Epithelial cell of esophagus (primary cell): ENCODE results near the gene ITGBL1.

Experiments used
- DNase-seq: peaks from one replicate; pipeline ENCODE4 v3.0.0; 2010; ENCODE audit warnings: low read depth
- H3K4me3 ChIP-seq: 2 replicates; pipeline ENCODE4 v1.5.1; 2011; ENCODE audit warnings: mild to moderate bottlenecking, low read length, control low read depth
- CTCF ChIP-seq: IDR thresholded peaks from 2 replicates; pipeline ENCODE4 v1.5.1; 2011; ENCODE audit warnings: low read depth, mild to moderate bottlenecking, low read length, control low read depth, inconsistent platforms; ENCODE audit not compliant: insufficient read depth; ENCODE audit errors: missing control alignments

ITGBL1 gene

DNA sequence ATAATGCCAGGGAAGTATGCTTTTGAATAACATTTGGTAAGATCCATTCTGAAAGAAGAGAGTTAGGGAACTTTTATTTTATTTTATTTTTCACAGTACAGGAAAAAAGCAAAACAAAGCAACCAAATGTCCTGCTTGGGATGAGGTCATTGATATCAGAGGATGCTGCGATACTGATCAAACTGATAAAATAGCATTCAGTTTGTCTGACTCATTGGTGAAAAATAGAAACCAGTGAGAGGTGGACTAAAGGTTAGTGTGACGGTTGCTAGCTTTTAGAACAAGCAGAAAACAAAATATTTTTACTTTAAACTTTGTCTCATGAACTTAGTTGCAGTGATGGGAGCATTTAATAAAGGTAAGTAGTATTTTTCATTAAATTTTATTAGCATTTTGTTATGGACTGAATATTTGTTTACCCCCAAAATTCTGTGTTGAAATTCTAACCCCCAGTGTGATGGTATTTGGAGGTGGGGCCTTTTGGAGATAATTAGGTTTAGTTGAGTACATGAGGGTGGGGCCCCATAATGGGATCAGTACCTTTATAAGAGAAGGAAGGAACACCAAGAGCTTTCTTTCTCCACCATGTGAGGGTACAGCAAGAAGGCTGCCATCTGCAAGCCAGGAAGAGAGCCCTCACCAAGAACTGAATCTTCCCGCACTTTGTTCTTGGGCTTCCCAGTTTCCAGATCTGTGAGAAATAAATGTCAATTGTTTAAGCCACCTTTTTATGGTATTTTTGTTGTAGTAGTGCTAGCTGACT is 37.3 kb downstream of the ITGBL1 start:
- TF ChIP-seq CTCF = no peak
- H3K4me3 ChIP-seq = no peak overlapping the region
- no peak for DNase-seq

DNA sequence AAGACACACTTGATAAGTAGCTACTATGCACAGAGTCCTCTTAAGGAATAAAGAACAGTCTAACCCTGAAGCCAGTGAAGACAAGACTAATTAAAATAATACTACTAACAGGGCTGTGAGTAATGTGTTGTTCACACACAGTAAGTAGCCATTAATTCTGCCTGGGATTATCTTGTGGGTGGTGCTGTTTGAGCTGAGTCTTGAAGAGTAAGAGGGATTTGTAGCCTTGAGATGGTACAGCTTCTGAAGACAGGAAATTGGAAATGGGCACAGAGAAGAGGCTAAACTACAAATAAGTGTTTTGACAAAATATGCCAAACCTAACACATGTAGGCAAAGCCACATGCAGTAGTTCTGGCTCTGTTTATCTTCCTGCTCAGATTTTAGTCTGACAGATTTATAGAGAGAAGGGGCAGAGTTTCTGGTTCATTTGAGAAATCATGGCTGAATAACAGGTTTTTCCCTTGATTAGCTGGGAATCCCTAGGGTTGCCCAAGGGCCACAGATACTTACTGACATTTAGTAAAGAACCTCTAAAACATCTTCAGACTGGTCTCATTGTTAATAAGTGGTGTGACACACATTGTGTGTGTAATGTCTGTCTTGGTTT is 38.0 kb downstream of the ITGBL1 start:
- DNase-seq = peak; percentile 62
- H3K4me3 ChIP-seq = no peak overlapping the region
- no peak for TF ChIP-seq CTCF

DNA sequence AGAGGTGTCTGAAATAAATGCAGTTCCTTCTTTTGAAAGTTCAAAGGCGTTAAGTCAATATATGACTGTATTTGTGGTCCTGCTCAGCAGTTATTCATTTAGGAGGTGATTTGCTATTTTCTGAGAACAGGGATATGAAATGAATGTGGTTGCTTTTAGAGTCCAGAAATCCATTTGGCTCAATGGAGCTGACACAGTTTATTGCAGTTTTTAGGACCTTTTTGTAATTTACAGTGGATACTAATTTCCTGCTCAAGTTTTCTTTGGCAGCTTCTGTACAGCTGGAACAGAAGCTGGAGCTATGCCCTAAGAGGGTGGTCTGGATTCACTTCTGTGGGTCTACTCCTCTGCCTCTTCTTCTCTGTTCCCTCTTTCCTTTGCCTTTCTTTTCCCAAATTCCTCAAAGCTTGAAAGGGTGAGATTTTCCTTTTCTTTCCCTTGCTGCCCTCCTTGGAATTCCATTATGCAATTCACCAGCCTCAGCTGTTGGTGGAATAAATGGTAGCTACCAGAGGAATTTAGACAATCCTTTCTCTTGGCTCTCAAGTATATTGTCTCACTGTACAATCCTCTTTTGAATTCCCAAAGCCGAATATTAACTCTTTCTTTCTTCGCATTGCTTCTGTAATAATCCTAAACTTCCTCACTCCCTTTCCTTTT is 39.9 kb downstream of the ITGBL1 start:
- no peak overlapping the region for H3K4me3 ChIP-seq
- no peak for TF ChIP-seq CTCF
- no peak for DNase-seq

GRCh38 chr13:101493541-101493940 is 41.1 kb downstream of the ITGBL1 start:
- H3K4me3 ChIP-seq = no peak overlapping the region
- no peak for TF ChIP-seq CTCF
- DNase-seq = no peak

DNA sequence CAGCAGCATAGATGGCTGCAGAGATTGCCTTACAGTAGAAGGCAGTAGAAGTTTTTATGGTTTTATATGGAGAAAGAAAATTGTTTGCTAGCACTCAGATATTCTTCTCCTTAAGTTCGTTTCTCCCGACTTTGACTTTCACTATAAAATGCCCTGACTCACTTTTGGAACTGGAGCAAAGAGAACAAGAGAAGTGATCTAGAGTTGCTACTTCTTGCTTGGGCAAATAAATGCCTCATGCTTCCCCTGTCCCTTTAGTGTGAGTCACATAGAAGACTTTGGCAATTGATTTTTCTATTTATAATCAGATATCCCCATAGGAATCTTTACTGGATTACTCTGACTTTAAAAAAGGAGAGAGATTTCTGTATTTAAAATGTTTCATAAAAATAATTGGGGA is 46.9 kb downstream of the ITGBL1 start:
- no peak overlapping the region for H3K4me3 ChIP-seq
- TF ChIP-seq CTCF = no peak
- DNase-seq = peak; percentile 4

- DNase-seq = no peak
- TF ChIP-seq CTCF = no peak
- no peak overlapping the region for H3K4me3 ChIP-seq
Observed at GRCh38 chr13:101502618-101503017, 50.1 kb downstream of the ITGBL1 start.
